UCSD-AML1 (cell line): ENCODE results near the gene OSBPL2.

Experiments
- DNase-seq: peaks from one replicate; lab custom pipeline; 2025; ENCODE audit not compliant: unreplicated experiment; lab: John Stamatoyannopoulos, UW

OSBPL2 gene

DNA sequence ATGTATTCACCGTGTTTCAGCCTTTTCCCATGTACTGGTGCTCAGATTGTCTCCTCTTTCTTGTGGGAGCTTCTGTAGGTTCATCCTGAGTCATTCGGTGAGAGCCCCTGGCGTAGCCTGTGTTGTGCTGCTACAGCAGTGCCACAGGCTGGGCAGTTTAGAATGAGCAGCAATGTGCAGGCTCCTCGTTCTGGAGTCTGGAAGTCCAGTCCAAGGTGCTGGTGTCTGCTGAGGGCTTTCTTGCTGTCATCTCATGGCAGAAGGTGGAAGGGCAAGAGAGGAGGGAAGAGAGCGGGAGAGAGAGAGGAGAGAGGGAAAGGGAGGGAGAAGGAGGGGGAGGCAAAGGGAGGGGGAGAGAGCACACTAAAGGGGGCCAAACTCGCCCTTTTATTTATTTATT, 15.1 kb downstream of the OSBPL2 start:
- DNase-seq = no peak

GRCh38 chr20:62254021-62254724, 15.9 kb downstream of the OSBPL2 start:
- DNase-seq = no peak

DNA sequence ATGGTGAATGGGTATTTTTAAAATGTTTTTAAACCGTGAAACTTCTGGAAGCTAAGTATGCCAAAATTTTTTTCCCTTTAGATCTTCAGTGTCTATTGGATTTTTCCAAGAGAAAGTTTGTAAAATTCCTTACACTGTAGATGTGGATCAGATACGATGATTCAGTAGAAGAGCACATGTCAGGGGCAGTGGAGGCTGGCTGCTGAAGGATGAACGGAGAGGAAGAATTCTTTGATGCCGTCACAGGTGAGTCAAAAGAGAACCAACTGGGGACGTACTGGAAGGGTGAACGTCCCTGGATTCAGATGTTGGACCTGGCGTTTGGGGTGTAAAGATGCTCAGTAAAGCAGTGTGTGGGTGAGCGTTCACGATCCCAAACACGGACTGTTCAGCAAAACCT, 17.7 kb downstream of the OSBPL2 start:
- no peak for DNase-seq

GRCh38 chr20:62258499-62259293, 20.4 kb downstream of the OSBPL2 start:
- no peak for DNase-seq

DNA sequence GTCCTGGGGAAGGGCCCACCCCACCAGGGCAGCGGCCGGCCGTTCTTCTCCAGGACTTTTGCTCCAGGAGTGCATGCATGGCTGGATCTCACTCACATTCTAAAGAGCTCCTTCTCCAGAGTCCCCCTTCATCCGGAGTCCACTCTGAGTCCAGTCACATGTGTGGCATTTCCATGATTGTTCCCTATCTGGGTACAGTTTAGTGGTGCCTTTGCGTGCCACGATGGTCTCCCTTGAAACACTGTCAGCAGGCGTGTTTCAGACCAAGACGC, 20.9 kb downstream of the OSBPL2 start:
- no peak for DNase-seq

DNA sequence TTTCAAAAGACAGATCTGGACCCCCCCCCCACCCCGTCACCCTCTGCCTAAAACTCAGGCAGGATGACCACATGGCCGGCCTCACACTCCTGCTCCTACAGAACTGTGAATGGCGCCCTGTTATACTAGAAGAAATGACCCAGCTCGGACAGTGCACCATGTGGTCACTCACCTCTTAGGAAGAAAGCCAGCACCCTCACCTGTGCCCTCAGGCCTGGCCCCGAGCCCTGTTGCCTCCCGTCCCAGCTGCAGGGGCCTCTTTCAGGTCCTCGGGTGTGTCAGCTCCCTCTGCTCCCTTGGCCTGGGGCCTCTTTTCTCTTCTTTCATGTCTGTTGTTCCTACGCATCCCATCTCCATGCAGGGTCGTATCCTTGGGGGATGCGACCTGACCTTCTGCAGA, 23.7 kb downstream of the OSBPL2 start:
- no peak for DNase-seq

GRCh38 chr20:62263396-62263795, 25.1 kb downstream of the OSBPL2 start:
- DNase-seq = no peak

GRCh38 chr20:62265365-62265764, 27.0 kb downstream of the OSBPL2 start:
- DNase-seq = no peak

DNA sequence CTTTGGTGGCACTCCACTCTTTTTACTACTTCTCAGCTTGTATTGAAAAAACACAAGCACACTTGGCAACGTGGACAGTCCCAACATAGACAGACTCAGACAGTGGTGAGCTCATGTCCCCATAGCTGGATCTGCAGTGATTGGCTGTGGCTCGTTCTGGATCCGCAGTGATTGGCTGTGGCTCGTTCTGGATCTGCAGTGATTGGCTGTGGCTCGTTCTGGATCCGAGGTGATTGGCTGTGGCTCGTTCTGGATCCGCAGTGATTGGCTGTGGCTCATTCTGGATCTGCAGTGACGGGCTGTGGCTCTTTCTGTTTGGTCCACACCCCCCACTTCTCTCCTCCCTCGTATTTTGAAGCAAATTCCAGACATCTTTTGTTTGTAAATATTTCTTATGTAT, 28.0 kb downstream of the OSBPL2 start:
- DNase-seq = no peak

DNA sequence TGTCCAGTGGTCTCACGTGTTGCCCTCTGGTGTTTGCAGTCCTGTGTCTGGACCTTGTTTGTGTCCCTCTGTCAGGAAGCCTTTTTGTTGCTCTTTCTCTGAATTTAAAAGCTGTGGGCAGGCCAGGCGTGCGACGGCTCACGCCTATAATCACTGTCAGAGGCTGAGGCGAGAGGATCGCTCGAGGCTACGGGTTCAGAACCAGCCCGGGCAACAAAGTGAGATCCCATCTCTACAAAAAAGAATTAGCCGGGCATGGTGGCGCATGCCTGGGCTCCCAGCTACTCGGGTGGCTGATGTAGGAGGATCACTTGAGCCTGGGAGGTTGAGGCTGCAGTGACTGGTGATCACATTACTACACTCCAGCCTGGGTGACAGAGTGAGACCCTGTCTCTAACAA, 28.5 kb downstream of the OSBPL2 start:
- DNase-seq = no peak

GRCh38 chr20:62267543-62267942, 29.2 kb downstream of the OSBPL2 start:
- no peak for DNase-seq

GRCh38 chr20:62268228-62268900, 30.0 kb downstream of the OSBPL2 start:
- no peak for DNase-seq

- no peak for DNase-seq
Measured at GRCh38 chr20:62269378-62269777, 31.1 kb downstream of the OSBPL2 start.

GRCh38 chr20:62269871-62270270, 31.6 kb downstream of the OSBPL2 start:
- DNase-seq = no peak

- no peak for DNase-seq
Measured at GRCh38 chr20:62272200-62272599, 33.9 kb downstream of the OSBPL2 start.

DNA sequence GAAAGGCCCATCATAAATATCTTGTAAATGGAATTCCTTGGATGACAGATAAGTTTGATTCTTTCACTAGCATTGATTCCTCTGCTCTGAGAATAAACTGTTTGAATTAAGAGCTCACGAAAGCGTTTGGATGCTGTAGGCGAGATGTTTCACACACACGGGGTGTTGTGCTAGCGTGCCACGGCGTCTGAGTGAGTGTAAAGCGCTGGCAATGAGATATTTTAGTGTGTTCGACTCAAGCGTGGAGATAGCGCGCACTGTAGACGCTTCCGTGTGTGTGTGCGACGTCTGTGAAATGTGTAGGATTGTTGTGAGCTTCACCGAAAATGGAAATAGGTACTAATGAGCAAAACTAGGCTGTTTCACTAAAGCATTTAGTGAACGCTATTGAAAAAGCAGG, 35.1 kb downstream of the OSBPL2 start:
- DNase-seq = no peak

GRCh38 chr20:62274332-62274950, 36.1 kb downstream of the OSBPL2 start:
- no peak for DNase-seq

DNA sequence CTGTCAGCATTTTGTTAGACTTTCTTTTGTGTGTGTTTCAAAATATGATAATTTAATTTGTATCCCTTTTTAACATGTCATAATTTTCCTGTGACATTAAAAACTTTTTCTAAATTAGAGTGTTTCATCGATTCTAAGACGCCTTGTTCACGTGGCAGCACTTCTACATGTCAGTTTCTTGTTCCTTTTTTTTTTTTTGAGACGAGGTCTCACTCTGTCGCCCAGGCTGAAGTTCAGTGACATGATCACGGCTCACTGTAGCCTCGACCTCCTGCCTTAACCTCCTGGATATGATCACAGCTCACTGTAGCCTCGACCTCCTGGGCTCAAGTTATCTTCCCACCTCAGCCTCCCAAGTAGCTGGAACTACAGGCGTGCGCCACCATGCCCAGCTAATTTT, 36.9 kb downstream of the OSBPL2 start:
- no peak for DNase-seq

- DNase-seq = no peak
Measured at GRCh38 chr20:62276439-62276838, 38.1 kb downstream of the OSBPL2 start.

DNA sequence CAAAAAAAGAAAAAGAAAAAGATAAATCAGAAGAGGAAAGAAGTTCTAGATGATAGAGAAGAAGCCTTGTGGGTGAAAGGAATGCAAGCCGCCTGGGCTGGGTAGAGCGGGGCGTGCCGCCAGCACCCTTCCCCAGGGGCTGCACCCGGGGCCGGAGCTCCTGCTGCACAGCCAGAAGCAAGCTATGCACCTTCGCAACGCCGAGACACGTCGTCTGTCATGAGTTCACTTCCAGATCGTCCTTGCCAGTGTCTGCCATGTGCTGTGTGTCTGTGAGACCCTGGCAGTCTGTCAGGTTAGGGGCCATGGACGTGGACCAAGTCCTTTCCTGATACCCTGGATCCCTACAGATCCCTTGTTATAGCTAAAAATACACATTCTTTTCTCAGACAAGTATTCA, 38.9 kb downstream of the OSBPL2 start:
- no peak for DNase-seq

DNA sequence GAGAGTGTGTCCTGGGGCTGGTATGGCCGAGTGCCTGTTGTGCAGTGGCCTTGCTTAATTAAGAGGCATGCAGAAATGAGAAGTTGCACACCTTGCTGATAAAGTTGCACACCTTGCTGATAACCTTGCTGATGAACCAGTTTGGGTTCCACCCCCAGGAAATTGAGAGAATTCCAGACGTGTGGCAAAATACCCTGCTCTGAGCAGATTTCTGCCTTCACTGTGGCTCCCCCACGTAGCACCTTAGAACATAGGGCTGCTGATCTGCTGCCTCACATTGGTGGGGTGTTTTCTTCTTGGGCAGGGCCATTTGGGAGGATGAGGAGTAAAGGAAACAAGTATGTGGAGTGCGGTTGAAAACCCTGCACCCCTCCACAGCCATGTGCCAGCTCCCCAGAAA, 42.0 kb downstream of the OSBPL2 start:
- DNase-seq = no peak
